GM12878 (cell line): Measurements from ENCODE around the gene MYADM. TPM values are rescaled to one million over a fixed set of nuclear protein-coding genes. Genes with fewer than 3 reads are reported as not detected.

Experiments
- ATAC-seq: fragments of 200-7000 bp; cut with Tn5 transposase; 3 replicates; pipeline ENCODE4 v1.9.1; 2020; ENCODE audit warnings: mild to moderate bottlenecking, moderate library complexity
- BruUV-seq: library from RNA; stranded (reverse); fragments of 400-500 nt; replicated peaks from 2 replicates; lab custom pipeline; 2021; lab: Mats Ljungman, UMichigan
- CTCF ChIA-PET: fragments of 300-600 bp; sonication (Branson Sonifier 250); formaldehyde crosslinking; extraction: SDS; loops from one replicate; lab custom pipeline; 2021; ENCODE audit warnings: inconsistent platforms; lab: Yijun Ruan, JAX
- POLR2A ChIA-PET: fragments of 350-600 bp; formaldehyde crosslinking; extraction: SDS; loops from one replicate; lab custom pipeline; 2021; ENCODE audit warnings: inconsistent platforms; lab: Charles Lee
- RAD21 ChIA-PET: fragments of 300-600 bp; sonication (Branson Sonifier 250); formaldehyde crosslinking; loops from one replicate; lab custom pipeline; 2023; ENCODE audit warnings: antibody characterized with exemption; ENCODE audit not compliant: unreplicated experiment; lab: Charles Lee
- SMC1A ChIA-PET: fragments of 300-600 bp; sonication (Branson Sonifier 250); formaldehyde crosslinking; loops from one replicate; lab custom pipeline; 2023; ENCODE audit not compliant: unreplicated experiment, uncharacterized antibody; lab: Charles Lee
- DNase-seq: peaks from one replicate; pipeline ENCODE4 v3.0.0-alpha.2; 2011; ENCODE audit warnings: low read depth, low spot score
- FAIRE-seq: peaks from 3 replicates; lab custom pipeline; 2011; peaks lifted over from hg19 to GRCh38; lab: Jason Lieb, UNC
- H2AFZ ChIP-seq: 2 replicates; pipeline ENCODE4 v1.6.0; 2011; ENCODE audit warnings: low read depth, low read length, control low read depth; ENCODE audit not compliant: control insufficient read depth
- H3K27ac ChIP-seq: 2 replicates; pipeline ENCODE4 v1.5.1; 2011; ENCODE audit warnings: control low read depth; ENCODE audit not compliant: control insufficient read depth, insufficient read depth
- H3K27me3 ChIP-seq, 2 experiments: replicated peaks in 1 of 2; 2 replicates each; pipeline versions ENCODE4 v1.6.0 to v1.6.1; 2011; ENCODE audit warnings: low read length in 1 of 2; ENCODE audit not compliant: control insufficient read depth in 2 of 2, insufficient read depth in 2 of 2
- H3K36me3 ChIP-seq, 2 experiments: 2 replicates each; pipeline ENCODE4 v1.5.1; 2011; ENCODE audit warnings: low read length in 1 of 2; ENCODE audit not compliant: control insufficient read depth in 2 of 2, insufficient read depth in 2 of 2
- H3K4me1 ChIP-seq: 2 replicates; pipeline ENCODE4 v1.6.1; 2011; ENCODE audit warnings: mild to moderate bottlenecking, low read length, moderate library complexity, mixed read lengths; ENCODE audit not compliant: control insufficient read depth, insufficient read depth
- H3K4me2 ChIP-seq: 2 replicates; pipeline ENCODE4 v1.6.0; 2011; ENCODE audit warnings: control low read depth; ENCODE audit not compliant: control insufficient read depth, insufficient read depth
- H3K4me3 ChIP-seq: fragments of 200-600 bp; sonication (generic); 2 replicates; pipeline ENCODE4 v1.5.1; 2016
- H3K79me2 ChIP-seq: 2 replicates; pipeline ENCODE4 v1.6.0; 2011; ENCODE audit warnings: low read length; ENCODE audit not compliant: control insufficient read depth, insufficient read depth
- H3K9ac ChIP-seq: 2 replicates; pipeline ENCODE4 v1.8.0; 2011; ENCODE audit warnings: low read length, control low read depth, mixed read lengths; ENCODE audit not compliant: control insufficient read depth, insufficient read depth
- H3K9me3 ChIP-seq: replicated peaks from 3 replicates; pipeline ENCODE4 v1.5.1; 2011; ENCODE audit warnings: mild to moderate bottlenecking, low read length; ENCODE audit not compliant: control insufficient read depth, insufficient read depth
- H4K20me1 ChIP-seq: 2 replicates; pipeline ENCODE4 v1.6.0; 2011; ENCODE audit not compliant: control insufficient read depth, insufficient read depth
- CHD2 ChIP-seq: IDR thresholded peaks from 2 replicates; pipeline ENCODE4 v1.6.1; 2011; ENCODE audit warnings: low read depth, low read length, improper control_type of control experiment, borderline replicate concordance
- GATAD2B ChIP-seq: fragments of 450-650 bp; conservative IDR thresholded peaks from 2 replicates; pipeline ENCODE4 v1.6.1; 2017; ENCODE audit warnings: low read depth, mild to moderate bottlenecking, moderate library complexity
- KAT2A ChIP-seq: conservative IDR thresholded peaks from 2 replicates; pipeline ENCODE4 v1.6.1; 2011; ENCODE audit warnings: low read depth, low read length; ENCODE audit not compliant: control insufficient read depth
- NBN ChIP-seq: fragments of 450-650 bp; IDR thresholded peaks from 2 replicates; pipeline ENCODE4 v1.6.1; 2016
- NFYA ChIP-seq: IDR thresholded peaks from 2 replicates; pipeline ENCODE4 v1.6.1; 2011; ENCODE audit warnings: low read depth, mild to moderate bottlenecking, low read length, improper control_type of control experiment, borderline replicate concordance
- RAD51 ChIP-seq: fragments of 450-650 bp; IDR thresholded peaks from 2 replicates; pipeline ENCODE4 v1.6.1; 2016; ENCODE audit warnings: moderate library complexity, mild to moderate bottlenecking, inconsistent platforms
- RELA ChIP-seq: fragments of 450-650 bp; IDR thresholded peaks from 2 replicates; pipeline ENCODE4 v1.8.0; 2014; ENCODE audit warnings: borderline replicate concordance; ENCODE audit not compliant: partially characterized antibody
- TAF1 ChIP-seq: IDR thresholded peaks from 2 replicates; pipeline ENCODE4 v1.6.1; 2011; ENCODE audit warnings: mild to moderate bottlenecking, low read depth, low read length, borderline replicate concordance
- TCF7 ChIP-seq: IDR thresholded peaks from 2 replicates; pipeline ENCODE4 v1.6.1; 2014; ENCODE audit warnings: antibody characterized with exemption, borderline replicate concordance
- WRNIP1 ChIP-seq: IDR thresholded peaks from 2 replicates; pipeline ENCODE4 v1.6.1; 2011; ENCODE audit warnings: low read depth, low read length, improper control_type of control experiment, borderline replicate concordance
- YBX1 ChIP-seq: fragments of 450-650 bp; IDR thresholded peaks from 2 replicates; pipeline ENCODE4 v1.6.1; 2016; ENCODE audit warnings: antibody characterized with exemption
- WGBS: methylation state at CpG from one replicate; pipeline ENCODE4 v1.1.6; 2016; ENCODE audit warnings: low lambda C conversion rate; ENCODE audit not compliant: insufficient replicate concordance, insufficient coverage; ENCODE audit errors: missing lambda C conversion rate; 5-methylcytosine and 5-hydroxymethylcytosine counted together
- in situ Hi-C: fragments of 300-500 bp; cut with MboI; formaldehyde crosslinking; loops from 9 replicates; pipeline ENCODE4 v1.14.3; 2018; ENCODE audit warnings: mixed read lengths
- intact Hi-C: fragments of 100-400 bp; cut with micrococcal nuclease; formaldehyde crosslinking; loops from one replicate; pipeline ENCODE4 v1.14.2; 2022; ENCODE audit not compliant: unreplicated experiment
- polyA plus RNA-seq, 11 experiments: library from polyadenylated mRNA; depleted of rRNA in 4 of 11; unstranded in 6 of 11; stranded (reverse) in 5 of 11; fragments of >200 nt; fragmentation: Nextera tagmentation in 4 of 11; fragmentation: Illumina TruSeq in 1 of 11; extraction: Ambion mirVana in 4 of 11; extraction: Trizol in 1 of 11; gene quantifications; 1 replicate in 1 of 11; 2 replicates in 10 of 11; pipeline versions ENCODE4 v1.2.1 to v1.2.3, GENCODE V29; 2011 to 2016; ENCODE audit warnings: inconsistent platforms in 2 of 11, missing spikeins in 2 of 11, low read depth in 1 of 11
- total RNA-seq, 4 experiments: library from RNA; depleted of rRNA in 3 of 4; stranded (reverse); fragments of >200 nt in 3 of 4; fragmentation: Illumina TruSeq in 1 of 4; extraction: Trizol in 1 of 4; gene quantifications; 2 replicates each; pipeline versions ENCODE4 v1.2.1 to v1.2.3, GENCODE V29; 2013 to 2021
- TF ChIP-seq, protein P1 (sequence below): fragments of 450-650 bp; IDR thresholded peaks from 2 replicates; pipeline ENCODE4 v1.6.1; 2017; ENCODE audit warnings: mild to moderate bottlenecking, moderate library complexity

MYADM gene
- total and polyA plus RNA-seq, 10 of the 15 experiments (the other 5 are each of a cell fraction or from before 2014, with no cell fraction given), result 0.04 to 0.46 (median 0.10) TPM

DNA sequence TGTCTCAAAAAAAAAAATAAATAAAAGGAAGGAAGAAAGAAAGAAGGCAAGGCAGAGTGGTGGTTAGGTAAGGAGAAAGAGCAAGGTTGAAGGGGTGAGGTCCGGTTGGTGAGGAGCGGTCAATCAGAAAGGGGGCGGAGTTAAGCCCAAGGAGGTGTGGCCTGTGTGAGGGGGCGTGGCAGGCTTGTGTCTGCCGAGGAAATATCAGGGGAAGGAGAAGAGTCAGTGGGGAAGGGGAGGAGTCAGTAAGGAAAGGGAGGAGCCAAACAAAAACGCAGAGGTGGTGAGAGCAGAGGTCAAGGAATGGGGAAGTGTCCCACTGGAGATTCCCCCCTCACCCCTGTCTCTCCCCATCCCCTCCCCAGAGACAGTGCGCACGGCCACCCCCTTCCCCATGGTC is 47.3 kb downstream of the MYADM start:
- FAIRE-seq, result no peak
- no peak overlapping the region for H3K27ac ChIP-seq
- H3K4me2 ChIP-seq, result no peak overlapping the region
- RAD21 ChIA-PET, result no interaction called here
- TF ChIP-seq GATAD2B (no peak), NFYA (no peak), RELA (no peak), YBX1 (no peak), TAF1 (no peak), RAD51 (no peak), WRNIP1 (no peak), NBN (no peak), KAT2A (no peak), CHD2 (no peak), TCF7 (no peak)
- TF ChIP-seq, protein P1, sequence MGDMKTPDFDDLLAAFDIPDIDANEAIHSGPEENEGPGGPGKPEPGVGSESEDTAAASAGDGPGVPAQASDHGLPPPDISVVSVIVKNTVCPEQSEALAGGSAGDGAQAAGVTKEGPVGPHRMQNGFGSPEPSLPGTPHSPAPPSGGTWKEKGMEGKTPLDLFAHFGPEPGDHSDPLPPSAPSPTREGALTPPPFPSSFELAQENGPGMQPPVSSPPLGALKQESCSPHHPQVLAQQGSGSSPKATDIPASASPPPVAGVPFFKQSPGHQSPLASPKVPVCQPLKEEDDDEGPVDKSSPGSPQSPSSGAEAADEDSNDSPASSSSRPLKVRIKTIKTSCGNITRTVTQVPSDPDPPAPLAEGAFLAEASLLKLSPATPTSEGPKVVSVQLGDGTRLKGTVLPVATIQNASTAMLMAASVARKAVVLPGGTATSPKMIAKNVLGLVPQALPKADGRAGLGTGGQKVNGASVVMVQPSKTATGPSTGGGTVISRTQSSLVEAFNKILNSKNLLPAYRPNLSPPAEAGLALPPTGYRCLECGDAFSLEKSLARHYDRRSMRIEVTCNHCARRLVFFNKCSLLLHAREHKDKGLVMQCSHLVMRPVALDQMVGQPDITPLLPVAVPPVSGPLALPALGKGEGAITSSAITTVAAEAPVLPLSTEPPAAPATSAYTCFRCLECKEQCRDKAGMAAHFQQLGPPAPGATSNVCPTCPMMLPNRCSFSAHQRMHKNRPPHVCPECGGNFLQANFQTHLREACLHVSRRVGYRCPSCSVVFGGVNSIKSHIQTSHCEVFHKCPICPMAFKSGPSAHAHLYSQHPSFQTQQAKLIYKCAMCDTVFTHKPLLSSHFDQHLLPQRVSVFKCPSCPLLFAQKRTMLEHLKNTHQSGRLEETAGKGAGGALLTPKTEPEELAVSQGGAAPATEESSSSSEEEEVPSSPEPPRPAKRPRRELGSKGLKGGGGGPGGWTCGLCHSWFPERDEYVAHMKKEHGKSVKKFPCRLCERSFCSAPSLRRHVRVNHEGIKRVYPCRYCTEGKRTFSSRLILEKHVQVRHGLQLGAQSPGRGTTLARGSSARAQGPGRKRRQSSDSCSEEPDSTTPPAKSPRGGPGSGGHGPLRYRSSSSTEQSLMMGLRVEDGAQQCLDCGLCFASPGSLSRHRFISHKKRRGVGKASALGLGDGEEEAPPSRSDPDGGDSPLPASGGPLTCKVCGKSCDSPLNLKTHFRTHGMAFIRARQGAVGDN, result no peak
- intact Hi-C loops (no loop called here), in situ Hi-C loops (no loop called here)
- no TSS peak for BruUV-seq
- no peak overlapping the region for H3K4me3 ChIP-seq
- no peak for DNase-seq
- no peaks in the 10 kb centered on the region for H4K20me1 ChIP-seq
- no peak for ATAC-seq
- no peak overlapping the region for H3K9ac ChIP-seq
- no peaks in the 10 kb centered on the region for H3K36me3 ChIP-seq
- H2AFZ ChIP-seq, result no peak overlapping the region
- no peaks in the 10 kb centered on the region; the same call in 2 of the 3 replicates for H3K9me3 ChIP-seq
- CTCF ChIA-PET, result no interaction called here
- WGBS, result 42% methylated on average over 6 of the region's 8 CpGs
- H3K27me3 ChIP-seq, result no peaks in the 10 kb centered on the region
- H3K4me1 ChIP-seq, result no peaks in the 10 kb centered on the region
- SMC1A ChIA-PET, result interaction anchor here (0.6 kb wide), 1 partner anchor 1434 kb away, joined by 3 read pairs; no protein-coding TSS in a partner anchor
- POLR2A ChIA-PET, result no interaction called here
- no peaks in the 10 kb centered on the region for H3K79me2 ChIP-seq
